ENCODE results near the gene KCNG4. TPM values are rescaled to one million over a fixed set of nuclear protein-coding genes. Genes with fewer than 3 reads are reported as not detected.

Gene KCNG4
- total RNA-seq, 2 donors from 2014 or later = not detected

DNA sequence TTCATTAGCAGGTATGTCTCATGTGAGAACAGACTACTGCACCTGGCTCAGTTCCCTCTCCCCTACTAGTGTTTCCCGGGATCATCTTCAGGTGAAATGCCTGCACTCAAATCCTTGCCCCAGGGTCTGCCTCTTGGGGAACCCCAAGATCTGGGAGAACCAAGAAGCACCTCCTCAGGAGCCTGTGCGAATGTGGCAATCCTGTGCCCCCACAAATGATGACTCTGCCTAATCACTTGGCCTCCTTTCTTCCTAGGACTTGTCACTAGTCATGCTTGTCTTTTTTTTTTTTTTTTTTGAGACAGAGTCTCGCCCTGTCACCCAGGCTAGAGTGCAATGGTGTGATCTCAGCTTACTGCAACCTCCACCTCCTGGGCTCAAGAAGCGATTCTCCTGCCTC lies 27.2 kb downstream of the KCNG4 start:
- ATAC-seq (ENCODE audit: insufficient number of reproducible peaks, low FRiP score, low read depth) = no peak

DNA sequence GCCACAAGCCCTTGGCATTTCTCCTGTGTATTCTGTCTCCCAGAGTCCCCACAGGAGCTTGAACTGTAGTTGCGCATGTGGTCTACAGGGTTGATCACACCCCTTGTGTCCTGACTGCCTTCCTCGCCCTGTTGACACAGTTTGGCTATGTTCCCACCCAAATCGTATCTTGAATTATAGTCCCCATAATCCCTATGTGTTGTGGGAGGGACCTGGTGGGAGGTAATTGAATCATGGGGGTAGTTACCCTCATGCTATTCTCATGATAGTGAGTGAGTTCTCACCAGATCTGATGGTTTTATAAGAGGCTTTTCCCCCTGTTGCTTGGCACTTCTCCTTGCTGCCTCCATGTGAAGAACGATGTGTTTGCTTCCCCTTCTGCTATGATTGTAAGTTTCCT lies 27.7 kb downstream of the KCNG4 start:
- no peak overlapping the region for H3K27ac ChIP-seq
- H3K4me3 ChIP-seq = no peak overlapping the region
- no peaks in the 10 kb centered on the region for H3K36me3 ChIP-seq
- H3K9me3 ChIP-seq = no peaks in the 10 kb centered on the region
- peaks cover 0 to 5% of the 10 kb centered on the region in 2 donors for H3K4me1 ChIP-seq (ENCODE audit: control insufficient read depth in 1 of 2, low read depth in 2 of 2)
- TF ChIP-seq, protein P1, sequence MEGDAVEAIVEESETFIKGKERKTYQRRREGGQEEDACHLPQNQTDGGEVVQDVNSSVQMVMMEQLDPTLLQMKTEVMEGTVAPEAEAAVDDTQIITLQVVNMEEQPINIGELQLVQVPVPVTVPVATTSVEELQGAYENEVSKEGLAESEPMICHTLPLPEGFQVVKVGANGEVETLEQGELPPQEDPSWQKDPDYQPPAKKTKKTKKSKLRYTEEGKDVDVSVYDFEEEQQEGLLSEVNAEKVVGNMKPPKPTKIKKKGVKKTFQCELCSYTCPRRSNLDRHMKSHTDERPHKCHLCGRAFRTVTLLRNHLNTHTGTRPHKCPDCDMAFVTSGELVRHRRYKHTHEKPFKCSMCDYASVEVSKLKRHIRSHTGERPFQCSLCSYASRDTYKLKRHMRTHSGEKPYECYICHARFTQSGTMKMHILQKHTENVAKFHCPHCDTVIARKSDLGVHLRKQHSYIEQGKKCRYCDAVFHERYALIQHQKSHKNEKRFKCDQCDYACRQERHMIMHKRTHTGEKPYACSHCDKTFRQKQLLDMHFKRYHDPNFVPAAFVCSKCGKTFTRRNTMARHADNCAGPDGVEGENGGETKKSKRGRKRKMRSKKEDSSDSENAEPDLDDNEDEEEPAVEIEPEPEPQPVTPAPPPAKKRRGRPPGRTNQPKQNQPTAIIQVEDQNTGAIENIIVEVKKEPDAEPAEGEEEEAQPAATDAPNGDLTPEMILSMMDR (IDR thresholded peaks at IDR 0.05) = no peak
- ATAC-seq (ENCODE audit: insufficient number of reproducible peaks, low FRiP score, low read depth) (no peak), DNase-seq (ENCODE audit: low spot score) (no peak)
- H3K27me3 ChIP-seq (replicated peaks; ENCODE audit: insufficient read depth) = no peaks in the 10 kb centered on the region

More for the DNA sequence above, 27.2 kb downstream of the KCNG4 start:
- DNase-seq (ENCODE audit: low spot score) = no peak
- H3K27ac ChIP-seq = no peak overlapping the region
- no peaks in the 10 kb centered on the region for H3K36me3 ChIP-seq
- no peaks in the 10 kb centered on the region for H3K27me3 ChIP-seq (replicated peaks; ENCODE audit: insufficient read depth)
- H3K4me3 ChIP-seq = no peak overlapping the region
- H3K4me1 ChIP-seq (ENCODE audit: control insufficient read depth in 1 of 2, low read depth in 2 of 2) = peaks cover 0 to 5% of the 10 kb centered on the region in 2 donors
- no peaks in the 10 kb centered on the region for H3K9me3 ChIP-seq
- TF ChIP-seq, protein P1 (IDR thresholded peaks at IDR 0.05) = no peak

DNA sequence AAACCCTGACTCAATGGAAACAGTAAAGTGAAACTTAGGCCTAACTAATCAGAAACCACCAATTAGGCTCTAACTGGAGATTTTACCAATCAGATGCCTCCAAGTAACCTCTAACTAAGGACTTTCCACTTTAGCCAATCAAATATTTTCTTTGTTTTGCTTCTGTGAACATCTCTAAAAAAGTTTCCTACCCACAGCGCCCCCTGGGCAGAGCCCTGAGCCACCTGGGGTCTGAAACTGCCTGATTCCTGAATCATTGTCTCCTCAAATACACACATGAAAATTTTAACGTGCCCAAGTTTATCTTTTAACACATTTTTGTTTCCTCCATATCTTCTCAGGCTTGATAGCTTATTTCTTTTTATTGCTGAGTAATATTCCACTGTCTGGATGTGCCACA lies 29.8 kb downstream of the KCNG4 start:
- no peaks in the 10 kb centered on the region for H3K27me3 ChIP-seq (replicated peaks; ENCODE audit: insufficient read depth)
- no peak for ATAC-seq (ENCODE audit: insufficient number of reproducible peaks, low FRiP score, low read depth)
- no peaks in the 10 kb centered on the region for H3K9me3 ChIP-seq
- H3K27ac ChIP-seq = no peak overlapping the region
- H3K36me3 ChIP-seq = no peaks in the 10 kb centered on the region
- TF ChIP-seq, protein P1 (IDR thresholded peaks at IDR 0.05) = no peak
- no peak overlapping the region for H3K4me3 ChIP-seq
- H3K4me1 ChIP-seq (ENCODE audit: control insufficient read depth in 1 of 2, low read depth in 2 of 2) = no peaks in the 10 kb centered on the region
- no peak for DNase-seq (ENCODE audit: low spot score)

DNA sequence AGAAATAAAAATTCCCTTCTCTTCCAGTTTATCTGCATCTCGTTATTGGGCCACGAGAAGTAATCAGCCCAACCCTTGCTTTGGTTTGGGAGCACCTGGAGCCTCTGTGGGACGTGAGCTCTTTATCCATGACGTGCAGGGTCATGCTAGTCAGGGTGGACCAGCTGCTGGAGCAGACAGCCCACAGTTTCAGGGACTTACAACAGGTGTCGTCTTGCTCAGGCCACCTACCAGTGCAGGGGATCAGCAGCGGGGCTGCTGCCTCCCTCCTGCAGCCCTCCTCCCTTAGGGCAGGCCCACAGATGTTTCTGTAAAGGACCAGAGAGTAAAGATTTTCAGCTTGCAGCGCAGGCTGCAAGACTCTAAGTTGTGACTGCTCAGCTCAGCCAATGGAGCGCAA lies 31.9 kb downstream of the KCNG4 start:
- Histone ChIP-seq H3K27ac (no peak overlapping the region), H3K4me1 (ENCODE audit: control insufficient read depth in 1 of 2, low read depth in 2 of 2) (no peaks in the 10 kb centered on the region), H3K36me3 (no peaks in the 10 kb centered on the region), H3K9me3 (no peaks in the 10 kb centered on the region), H3K27me3 (replicated peaks; ENCODE audit: insufficient read depth) (no peaks in the 10 kb centered on the region), H3K4me3 (no peak overlapping the region)
- TF ChIP-seq, protein P1 (IDR thresholded peaks at IDR 0.05) = no peak
- ATAC-seq (ENCODE audit: insufficient number of reproducible peaks, low FRiP score, low read depth) = no peak
- DNase-seq (ENCODE audit: low spot score) = no peak

DNA sequence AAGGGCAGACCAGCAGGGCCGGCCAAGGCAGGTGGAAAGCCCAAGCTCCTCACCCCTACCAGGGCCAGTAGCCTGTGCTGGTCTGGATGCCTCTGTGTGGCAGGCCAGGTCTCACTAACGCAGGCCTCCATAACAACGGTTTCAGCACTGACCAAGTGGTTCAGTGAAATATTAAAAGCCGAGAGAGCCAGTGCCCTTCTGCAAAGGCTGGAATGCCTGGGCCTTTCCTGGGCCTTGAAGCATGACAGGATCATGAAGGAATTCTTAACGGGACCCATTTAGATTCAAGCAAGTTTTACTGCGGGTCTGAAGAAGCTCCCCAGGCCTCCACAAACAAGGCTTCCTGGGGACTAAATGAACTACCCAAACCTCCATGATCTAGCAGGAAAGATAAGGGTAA lies 32.6 kb downstream of the KCNG4 start:
- Histone ChIP-seq H3K27ac (no peak overlapping the region), H3K9me3 (no peaks in the 10 kb centered on the region), H3K4me3 (no peak overlapping the region), H3K4me1 (ENCODE audit: control insufficient read depth in 1 of 2, low read depth in 2 of 2) (no peaks in the 10 kb centered on the region), H3K36me3 (no peaks in the 10 kb centered on the region), H3K27me3 (replicated peaks; ENCODE audit: insufficient read depth) (no peaks in the 10 kb centered on the region)
- no peak for ATAC-seq (ENCODE audit: insufficient number of reproducible peaks, low FRiP score, low read depth)
- TF ChIP-seq, protein P1 (IDR thresholded peaks at IDR 0.05) = no peak
- DNase-seq (ENCODE audit: low spot score) = no peak
